BJ (cell line): Measurements from ENCODE around the gene KSR1. TPM values are rescaled to one million over a fixed set of nuclear protein-coding genes. Genes with fewer than 3 reads are reported as not detected.
"Not testable (repeated sequence)": the region's sequence is repeated elsewhere in the genome, so short reads cannot be mapped to it uniquely, and the experiment has no call there.

Source experiments
- CTCF ChIA-PET: fragments of 350-600 bp; formaldehyde crosslinking; extraction: SDS; loops from one replicate; lab custom pipeline; 2021; ENCODE audit warnings: antibody characterized with exemption, inconsistent platforms; lab: Yijun Ruan, JAX
- POLR2A ChIA-PET: fragments of 300-600 bp; sonication (Branson Sonifier 250); formaldehyde crosslinking; extraction: SDS; loops from one replicate; lab custom pipeline; 2021; ENCODE audit warnings: antibody characterized with exemption; lab: Charles Lee
- DNase-seq: peaks from one replicate; pipeline ENCODE4 v3.0.0-alpha.2; 2011; ENCODE audit warnings: low read depth
- H3K27me3 ChIP-seq: 2 replicates; pipeline ENCODE4 v1.6.0; 2011; ENCODE audit warnings: low read length; ENCODE audit not compliant: control insufficient read depth, insufficient read depth
- H3K36me3 ChIP-seq: 2 replicates; pipeline ENCODE4 v1.5.1; 2011; ENCODE audit warnings: low read length; ENCODE audit not compliant: control insufficient read depth, insufficient read depth
- H3K4me3 ChIP-seq: 2 replicates; pipeline ENCODE4 v1.5.1; 2011; ENCODE audit warnings: low read depth, mild to moderate bottlenecking, control low read depth, low read length
- CTCF ChIP-seq: IDR thresholded peaks from 2 replicates; pipeline ENCODE4 v1.5.1; 2011; ENCODE audit warnings: low read depth, mild to moderate bottlenecking, control low read depth, inconsistent platforms, low read length, moderate library complexity; ENCODE audit not compliant: insufficient read depth
- polyA plus RNA-seq: library from polyadenylated mRNA; depleted of rRNA; stranded (reverse); fragments of >200 nt; gene quantifications from 2 replicates; pipeline ENCODE4 v1.2.3, GENCODE V29; 2011

The KSR1 gene
- polyA plus RNA-seq, 1 experiment: 6.8 TPM

- CTCF ChIA-PET: interaction anchor here (1.0 to 14.4 kb wide), 12 partner anchors 10 to 451 kb away, joined by 3 to 415 read pairs (median 15); no protein-coding TSS in a partner anchor
- POLR2A ChIA-PET: interaction anchor here (0.6 kb wide), 1 partner anchor 98 kb away, joined by 3 read pairs; no protein-coding TSS in a partner anchor
- H3K27me3 ChIP-seq: no peaks in the 10 kb centered on the region
- H3K4me3 ChIP-seq: no peak overlapping the region
- H3K36me3 ChIP-seq: no peaks in the 10 kb centered on the region
- no peak for DNase-seq
- no peak for TF ChIP-seq CTCF
Measured at GRCh38 chr17:27649929-27650328, 193.7 kb downstream of the KSR1 start.

GRCh38 chr17:27650836-27651235 lies 194.6 kb downstream of the KSR1 start:
- DNase-seq: no peak
- no peaks in the 10 kb centered on the region for H3K36me3 ChIP-seq
- no peak for TF ChIP-seq CTCF
- ChIA-PET POLR2A (interaction anchor here (0.6 kb wide), 1 partner anchor 99 kb away, joined by 3 read pairs; no protein-coding TSS in a partner anchor), CTCF (interaction anchor here (0.6 to 14.4 kb wide), 23 partner anchors 11 to 530 kb away, joined by 3 to 415 read pairs (median 6); no protein-coding TSS in a partner anchor)
- no peak overlapping the region for H3K4me3 ChIP-seq
- no peaks in the 10 kb centered on the region for H3K27me3 ChIP-seq

- H3K4me3 ChIP-seq: no peak overlapping the region
- TF ChIP-seq CTCF: peak; percentile 65
- CTCF ChIA-PET: interaction anchor here (0.6 to 14.4 kb wide), 22 partner anchors 11 to 455 kb away, joined by 3 to 415 read pairs (median 6); no protein-coding TSS in a partner anchor
- POLR2A ChIA-PET: no interaction called here
- DNase-seq: no peak
- no peaks in the 10 kb centered on the region for H3K36me3 ChIP-seq
- H3K27me3 ChIP-seq: no peaks in the 10 kb centered on the region
Measured at GRCh38 chr17:27651411-27652345, 195.4 kb downstream of the KSR1 start.

- POLR2A ChIA-PET, H3K27me3 ChIP-seq, H3K36me3 ChIP-seq, DNase-seq, H3K4me3 ChIP-seq: not testable (repeated sequence)
- CTCF ChIA-PET: interaction anchor here (1.1 to 14.4 kb wide), 12 partner anchors 9 to 457 kb away, joined by 3 to 415 read pairs (median 12); no protein-coding TSS in a partner anchor
Measured at GRCh38 chr17:27653449-27653971, 197.3 kb downstream of the KSR1 start.

- H3K36me3 ChIP-seq: no peaks in the 10 kb centered on the region
- no peaks in the 10 kb centered on the region for H3K27me3 ChIP-seq
- DNase-seq: no peak
- no peak for TF ChIP-seq CTCF
- H3K4me3 ChIP-seq: no peak overlapping the region
- ChIA-PET POLR2A (no interaction called here), CTCF (interaction anchor here (0.9 to 14.4 kb wide), 19 partner anchors 10 to 477 kb away, joined by 3 to 415 read pairs (median 4); no protein-coding TSS in a partner anchor)
Measured at GRCh38 chr17:27654136-27654535, 197.9 kb downstream of the KSR1 start.
